WTC11 (cell line): ENCODE data around the gene DNAJC18. TPM values are rescaled to one million over a fixed set of nuclear protein-coding genes. Genes with fewer than 3 reads are reported as not detected.

Source experiments
- ATAC-seq: fragments of 200-7000 bp; cut with Tn5 transposase; 2 replicates; pipeline ENCODE4 v1.10.0; 2021; ENCODE audit warnings: mild to moderate bottlenecking, moderate library complexity
- CTCF ChIA-PET: fragments of 300-600 bp; sonication (Branson Sonifier 250); formaldehyde crosslinking; loops from one replicate; lab custom pipeline; 2021; ENCODE audit warnings: antibody characterized with exemption; lab: Charles Lee
- POLR2A ChIA-PET: fragments of 350-600 bp; sonication (Branson Sonifier 250); formaldehyde crosslinking; loops from one replicate; lab custom pipeline; 2021; ENCODE audit warnings: antibody characterized with exemption; lab: Charles Lee
- DNase-seq: peaks from one replicate; pipeline ENCODE4 v3.0.0; 2021; ENCODE audit warnings: low spot score
- H3K27ac Mint-ChIP-seq: 2 replicates; pipeline ENCODE4 v1.8.0; 2021; ENCODE audit warnings: mixed read lengths
- H3K27me3 Mint-ChIP-seq: 2 replicates; pipeline ENCODE4 v1.8.0; 2021; ENCODE audit warnings: low read depth, mild to moderate bottlenecking, moderate library complexity, mixed read lengths
- H3K36me3 Mint-ChIP-seq: 2 replicates; pipeline ENCODE4 v1.8.0; 2021; ENCODE audit warnings: mixed read lengths
- H3K4me1 Mint-ChIP-seq: 2 replicates; pipeline ENCODE4 v1.8.0; 2022; ENCODE audit warnings: mixed read lengths
- H3K4me3 Mint-ChIP-seq: 2 replicates; pipeline ENCODE4 v1.8.0; 2021; ENCODE audit warnings: mild to moderate bottlenecking, moderate library complexity, mixed read lengths
- H3K9me3 Mint-ChIP-seq: 2 replicates; pipeline ENCODE4 v1.8.0; 2021; ENCODE audit warnings: mixed read lengths
- AFF4 ChIP-seq: sonication (generic); formaldehyde crosslinking; IDR thresholded peaks from 2 replicates; pipeline ENCODE4 v1.8.1; 2023; ENCODE audit warnings: mild to moderate bottlenecking, missing genetic modification reagents, borderline replicate concordance
- ARID4B ChIP-seq: sonication (generic); formaldehyde crosslinking; IDR thresholded peaks from 2 replicates; pipeline ENCODE4 v1.8.0; 2023; ENCODE audit warnings: missing genetic modification reagents, mild to moderate bottlenecking, borderline replicate concordance
- CBFB ChIP-seq: sonication (generic); formaldehyde crosslinking; IDR thresholded peaks from 2 replicates; pipeline ENCODE4 v1.8.1; 2022; ENCODE audit warnings: mild to moderate bottlenecking, low read depth, missing genetic modification reagents
- ERG ChIP-seq: fragments of 250-450 bp; sonication (Bioruptor Pico); IDR thresholded peaks from 2 replicates; pipeline ENCODE4 v1.8.0; 2021; ENCODE audit warnings: mild to moderate bottlenecking
- FOXP1 ChIP-seq: sonication (generic); formaldehyde crosslinking; IDR thresholded peaks from 2 replicates; pipeline ENCODE4 v1.8.0; 2022; ENCODE audit warnings: missing genetic modification reagents, mild to moderate bottlenecking, moderate library complexity, borderline replicate concordance
- FOXP4 ChIP-seq: sonication (generic); formaldehyde crosslinking; IDR thresholded peaks from 2 replicates; pipeline ENCODE4 v1.8.0; 2022; ENCODE audit warnings: mild to moderate bottlenecking, missing genetic modification reagents
- GABPB1 ChIP-seq: sonication (generic); formaldehyde crosslinking; IDR thresholded peaks from 2 replicates; pipeline ENCODE4 v1.8.1; 2023; ENCODE audit warnings: mild to moderate bottlenecking, missing genetic modification reagents
- IRF1 ChIP-seq: sonication (generic); formaldehyde crosslinking; IDR thresholded peaks from 2 replicates; pipeline ENCODE4 v1.8.0; 2023; ENCODE audit warnings: missing genetic modification reagents
- MAX ChIP-seq: sonication (generic); formaldehyde crosslinking; IDR thresholded peaks from 2 replicates; pipeline ENCODE4 v1.8.0; 2022; ENCODE audit warnings: mild to moderate bottlenecking, missing genetic modification reagents
- NFE2L1 ChIP-seq: sonication (generic); formaldehyde crosslinking; IDR thresholded peaks from 2 replicates; pipeline ENCODE4 v1.8.1; 2023; ENCODE audit warnings: missing genetic modification reagents
- NFYB ChIP-seq: sonication (generic); formaldehyde crosslinking; conservative IDR thresholded peaks from 2 replicates; pipeline ENCODE4 v1.8.0; 2022; ENCODE audit warnings: low read depth, missing genetic modification reagents
- PRRX2 ChIP-seq: fragments of 250-450 bp; sonication (Bioruptor Pico); IDR thresholded peaks from 2 replicates; pipeline ENCODE4 v1.8.0; 2021; ENCODE audit warnings: mild to moderate bottlenecking
- SMAD3 ChIP-seq: sonication (generic); formaldehyde crosslinking; IDR thresholded peaks from 2 replicates; pipeline ENCODE4 v1.8.0; 2022; ENCODE audit warnings: missing genetic modification reagents, mild to moderate bottlenecking, borderline replicate concordance
- SOX15 ChIP-seq: fragments of 250-450 bp; sonication (Bioruptor Pico); IDR thresholded peaks from 2 replicates; pipeline ENCODE4 v1.9.0; 2021; ENCODE audit warnings: mild to moderate bottlenecking
- SP1 ChIP-seq: sonication (generic); formaldehyde crosslinking; conservative IDR thresholded peaks from 2 replicates; pipeline ENCODE4 v1.8.1; 2022; ENCODE audit warnings: missing genetic modification reagents
- TCF7 ChIP-seq: sonication (generic); formaldehyde crosslinking; IDR thresholded peaks from 2 replicates; pipeline ENCODE4 v1.8.0; 2022; ENCODE audit warnings: mild to moderate bottlenecking, low read depth, missing genetic modification reagents, moderate library complexity
- TEAD1 ChIP-seq: sonication (generic); formaldehyde crosslinking; IDR thresholded peaks from 2 replicates; pipeline ENCODE4 v1.8.0; 2022; ENCODE audit warnings: mild to moderate bottlenecking, missing genetic modification reagents
- USF2 ChIP-seq: sonication (generic); formaldehyde crosslinking; IDR thresholded peaks from 2 replicates; pipeline ENCODE4 v1.8.1; 2023; ENCODE audit warnings: mild to moderate bottlenecking, missing genetic modification reagents, moderate library complexity
- ZNF263 ChIP-seq: sonication (generic); formaldehyde crosslinking; IDR thresholded peaks from 2 replicates; pipeline ENCODE4 v1.8.1; 2022; ENCODE audit warnings: low read depth, mild to moderate bottlenecking, moderate library complexity, missing genetic modification reagents
- ZNF396 ChIP-seq: fragments of 250-450 bp; sonication (Bioruptor Pico); IDR thresholded peaks from 2 replicates; pipeline ENCODE4 v1.8.0; 2021; ENCODE audit warnings: mild to moderate bottlenecking, moderate library complexity, borderline replicate concordance
- total RNA-seq: library from RNA; stranded (reverse); gene quantifications from 3 replicates; pipeline ENCODE4 v1.2.3, GENCODE V29; 2021

Gene DNAJC18
- total RNA-seq, 1 experiment from 2014 or later = 23.7 TPM

GRCh38 chr5:139410993-139411828, 28.1 kb downstream of the DNAJC18 start:
- H3K4me3 Mint-ChIP-seq = no peak overlapping the region
- ATAC-seq = no peak
- ChIA-PET POLR2A (no interaction called here), CTCF (interaction anchor here (0.6 to 1.7 kb wide), 5 partner anchors 8 to 172 kb away, joined by 3 to 7 read pairs (median 6); no protein-coding TSS in a partner anchor)
- no peaks in the 10 kb centered on the region for H3K27me3 Mint-ChIP-seq
- H3K27ac Mint-ChIP-seq = no peak overlapping the region; the same call in 1 of the 2 replicates
- H3K4me1 Mint-ChIP-seq = no peaks in the 10 kb centered on the region
- no peak for TF ChIP-seq ERG
- TF ChIP-seq NFE2L1 = no peak
- no peak for TF ChIP-seq FOXP1
- TF ChIP-seq SOX15 (CRISPR knock-in tag) = no peak
- no peak for TF ChIP-seq SP1 (CRISPR knock-in tag)
- no peak for TF ChIP-seq SMAD3 (CRISPR knock-in tag)
- TF ChIP-seq USF2 (CRISPR knock-in tag) = no peak
- no peak for TF ChIP-seq ZNF263 (CRISPR knock-in tag)
- TF ChIP-seq NFYB (CRISPR knock-in tag) = no peak
- TF ChIP-seq TEAD1 (CRISPR knock-in tag) = no peak
- TF ChIP-seq GABPB1 (CRISPR knock-in tag) = no peak
- TF ChIP-seq FOXP4 (CRISPR knock-in tag) = no peak
- no peak for TF ChIP-seq CBFB (CRISPR knock-in tag)
- TF ChIP-seq PRRX2 (CRISPR knock-in tag) = no peak
- no peak for TF ChIP-seq MAX
- TF ChIP-seq TCF7 = no peak
- no peak for TF ChIP-seq ZNF396 (CRISPR knock-in tag)
- H3K9me3 Mint-ChIP-seq = no peaks in the 10 kb centered on the region
- peaks cover 4% of the 10 kb centered on the region; the same call in 1 of the 2 replicates for H3K36me3 Mint-ChIP-seq
- DNase-seq = no peak

- CTCF ChIA-PET = interaction anchor here (0.8 to 1.7 kb wide), 4 partner anchors 8 to 103 kb away, joined by 3 to 7 read pairs (median 5); no protein-coding TSS in a partner anchor
- H3K4me1 Mint-ChIP-seq = no peaks in the 10 kb centered on the region
- peaks cover 4% of the 10 kb centered on the region; the same call in 1 of the 2 replicates for H3K36me3 Mint-ChIP-seq
- POLR2A ChIA-PET = no interaction called here
- H3K27me3 Mint-ChIP-seq = no peaks in the 10 kb centered on the region
- ATAC-seq (no peak), DNase-seq (no peak)
- no peak overlapping the region for H3K27ac Mint-ChIP-seq
- no peaks in the 10 kb centered on the region for H3K9me3 Mint-ChIP-seq
- H3K4me3 Mint-ChIP-seq = no peak overlapping the region
- TF ChIP-seq IRF1 (no peak), ARID4B (CRISPR knock-in tag) (no peak), AFF4 (CRISPR knock-in tag) (no peak)
Measured at GRCh38 chr5:139410121-139410992, 29.0 kb downstream of the DNAJC18 start.
